SK-N-SH treated with all-trans-retinoic acid at 6 μM for 48 hours (cell line): Measurements from ENCODE around the gene TNN.

Source experiments
- ATAC-seq: fragments of 200-7000 bp; cut with Tn5 transposase; 3 replicates; pipeline ENCODE4 v1.9.1; 2020; ENCODE audit warnings: mild to moderate bottlenecking, moderate library complexity
- ARNTL ChIP-seq: fragments of 450-650 bp; formaldehyde crosslinking; IDR thresholded peaks from 2 replicates; pipeline ENCODE4 v1.5.0; 2020; ENCODE audit warnings: low read depth, mild to moderate bottlenecking, moderate library complexity, borderline replicate concordance
- BACH2 ChIP-seq: fragments of 250-450 bp; sonication (Bioruptor Pico); IDR thresholded peaks from 2 replicates; pipeline ENCODE4 v1.9.0; 2021; ENCODE audit warnings: mild to moderate bottlenecking, borderline replicate concordance
- CREB5 ChIP-seq: fragments of 250-450 bp; sonication (Bioruptor Pico); IDR thresholded peaks from 2 replicates; pipeline ENCODE4 v1.5.1; 2020; ENCODE audit warnings: low read depth, mild to moderate bottlenecking, moderate library complexity
- CSDC2 ChIP-seq: fragments of 250-450 bp; sonication (Bioruptor Pico); IDR thresholded peaks from 2 replicates; pipeline ENCODE4 v1.5.0; 2020; ENCODE audit warnings: mild to moderate bottlenecking, moderate library complexity
- ESRRG ChIP-seq: fragments of 250-450 bp; sonication (Bioruptor Pico); IDR thresholded peaks from 2 replicates; pipeline ENCODE4 v1.6.1; 2021; ENCODE audit warnings: mild to moderate bottlenecking
- ISL1 ChIP-seq: fragments of 250-450 bp; sonication (Bioruptor Pico); IDR thresholded peaks from 2 replicates; pipeline ENCODE4 v2.1.2; 2022; ENCODE audit warnings: mild to moderate bottlenecking, moderate library complexity
- OSR1 ChIP-seq: fragments of 250-450 bp; sonication (Bioruptor Pico); IDR thresholded peaks from 2 replicates; pipeline ENCODE4 v1.8.0; 2022; ENCODE audit warnings: moderate library complexity, mild to moderate bottlenecking, inconsistent platforms
- PPARA ChIP-seq: fragments of 250-450 bp; sonication (Bioruptor Pico); IDR thresholded peaks from 2 replicates; pipeline ENCODE4 v1.5.0; 2020; ENCODE audit warnings: mild to moderate bottlenecking, borderline replicate concordance
- RARB ChIP-seq: fragments of 250-450 bp; sonication (Bioruptor Pico); IDR thresholded peaks from 2 replicates; pipeline ENCODE4 v1.8.0; 2021; ENCODE audit warnings: mild to moderate bottlenecking, moderate library complexity
- SNAI2 ChIP-seq: fragments of 250-450 bp; sonication (Bioruptor Pico); IDR thresholded peaks from 2 replicates; pipeline ENCODE4 v1.5.0; 2020; ENCODE audit warnings: mild to moderate bottlenecking, moderate library complexity
- TCF4 ChIP-seq: fragments of 250-450 bp; sonication (Bioruptor Pico); IDR thresholded peaks from 2 replicates; pipeline ENCODE4 v1.8.0; 2021; ENCODE audit warnings: mild to moderate bottlenecking, moderate library complexity, borderline replicate concordance
- TOX ChIP-seq: fragments of 250-450 bp; sonication (Bioruptor Pico); IDR thresholded peaks from 2 replicates; pipeline ENCODE4 v1.8.0; 2021; ENCODE audit warnings: mild to moderate bottlenecking, moderate library complexity, borderline replicate concordance
- ZC3H10 ChIP-seq: fragments of 250-450 bp; sonication (Bioruptor Pico); IDR thresholded peaks from 2 replicates; pipeline ENCODE4 v1.5.1; 2021; ENCODE audit warnings: mild to moderate bottlenecking, moderate library complexity
- ZFP3 ChIP-seq: fragments of 250-450 bp; sonication (Bioruptor Pico); IDR thresholded peaks from 2 replicates; pipeline ENCODE4 v1.5.0; 2020; ENCODE audit warnings: mild to moderate bottlenecking, moderate library complexity
- ZFP30 ChIP-seq: fragments of 450-650 bp; formaldehyde crosslinking; IDR thresholded peaks from 2 replicates; pipeline ENCODE4 v1.5.0; 2022; ENCODE audit warnings: mild to moderate bottlenecking, moderate library complexity
- ZNF565 ChIP-seq: fragments of 450-650 bp; formaldehyde crosslinking; conservative IDR thresholded peaks from 2 replicates; pipeline ENCODE4 v1.5.0; 2020; ENCODE audit warnings: low read depth, mild to moderate bottlenecking, moderate library complexity
- ZNF8 ChIP-seq: fragments of 450-650 bp; formaldehyde crosslinking; IDR thresholded peaks from 2 replicates; pipeline ENCODE4 v1.5.0; 2020; ENCODE audit warnings: mild to moderate bottlenecking, moderate library complexity
- TF ChIP-seq, protein P1 (sequence below): fragments of 250-450 bp; sonication (Bioruptor Pico); IDR thresholded peaks from 2 replicates; pipeline ENCODE4 v1.8.0; 2020; ENCODE audit warnings: mild to moderate bottlenecking, moderate library complexity, borderline replicate concordance
- TF ChIP-seq, protein P2 (sequence below): fragments of 250-450 bp; sonication (Bioruptor Pico); IDR thresholded peaks from 2 replicates; pipeline ENCODE4 v1.8.0; 2021; ENCODE audit warnings: low read depth, mild to moderate bottlenecking, moderate library complexity, borderline replicate concordance
- TF ChIP-seq, protein P3 (sequence below): fragments of 250-450 bp; sonication (Bioruptor Pico); IDR thresholded peaks from 2 replicates; pipeline ENCODE4 v1.5.0; 2020; ENCODE audit warnings: mild to moderate bottlenecking, moderate library complexity

Gene TNN

DNA sequence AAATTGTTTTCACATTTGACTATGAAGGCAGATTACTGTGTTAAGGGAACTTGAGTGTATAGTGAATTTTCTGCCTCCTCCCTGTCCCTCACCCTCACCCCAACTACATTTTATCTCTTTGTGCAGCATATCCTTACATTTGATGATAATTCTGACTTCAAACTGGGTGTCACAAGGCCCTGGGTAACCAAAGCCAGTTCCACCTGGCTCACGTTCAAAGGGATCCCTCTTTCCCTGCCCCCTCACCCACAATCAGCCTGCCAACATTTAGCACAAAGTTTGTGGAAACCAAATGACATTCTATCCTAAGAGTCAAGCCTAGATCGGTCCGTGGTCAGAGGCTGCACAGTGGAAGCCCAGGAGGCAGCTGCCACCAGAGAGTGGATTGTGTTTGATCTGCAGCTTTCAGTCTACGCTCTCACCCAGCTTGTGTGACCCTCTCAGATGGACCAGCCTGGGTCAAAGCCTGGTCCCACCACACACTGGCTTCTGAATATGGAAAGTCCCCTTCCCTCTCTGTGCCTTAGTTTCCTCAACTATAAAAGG lies 114.6 kb downstream of the TNN start:
- ATAC-seq = no peak
- TF ChIP-seq OSR1 (CRISPR knock-in tag) (no peak), SNAI2 (CRISPR knock-in tag) (no peak), RARB (CRISPR knock-in tag) (no peak), CSDC2 (CRISPR knock-in tag) (no peak), ARNTL (CRISPR knock-in tag) (no peak), ZFP3 (no peak), ZNF8 (no peak), CREB5 (CRISPR knock-in tag) (no peak), ISL1 (CRISPR knock-in tag) (no peak), ESRRG (CRISPR knock-in tag) (no peak), BACH2 (no peak), ZFP30 (CRISPR knock-in tag) (no peak), ZC3H10 (no peak), PPARA (CRISPR knock-in tag) (no peak), TCF4 (CRISPR knock-in tag) (no peak), ZNF565 (CRISPR knock-in tag) (no peak)
- TF ChIP-seq, protein P1, sequence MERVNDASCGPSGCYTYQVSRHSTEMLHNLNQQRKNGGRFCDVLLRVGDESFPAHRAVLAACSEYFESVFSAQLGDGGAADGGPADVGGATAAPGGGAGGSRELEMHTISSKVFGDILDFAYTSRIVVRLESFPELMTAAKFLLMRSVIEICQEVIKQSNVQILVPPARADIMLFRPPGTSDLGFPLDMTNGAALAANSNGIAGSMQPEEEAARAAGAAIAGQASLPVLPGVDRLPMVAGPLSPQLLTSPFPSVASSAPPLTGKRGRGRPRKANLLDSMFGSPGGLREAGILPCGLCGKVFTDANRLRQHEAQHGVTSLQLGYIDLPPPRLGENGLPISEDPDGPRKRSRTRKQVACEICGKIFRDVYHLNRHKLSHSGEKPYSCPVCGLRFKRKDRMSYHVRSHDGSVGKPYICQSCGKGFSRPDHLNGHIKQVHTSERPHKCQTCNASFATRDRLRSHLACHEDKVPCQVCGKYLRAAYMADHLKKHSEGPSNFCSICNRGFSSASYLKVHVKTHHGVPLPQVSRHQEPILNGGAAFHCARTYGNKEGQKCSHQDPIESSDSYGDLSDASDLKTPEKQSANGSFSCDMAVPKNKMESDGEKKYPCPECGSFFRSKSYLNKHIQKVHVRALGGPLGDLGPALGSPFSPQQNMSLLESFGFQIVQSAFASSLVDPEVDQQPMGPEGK (CRISPR knock-in tag) = no peak
- TF ChIP-seq, protein P2, sequence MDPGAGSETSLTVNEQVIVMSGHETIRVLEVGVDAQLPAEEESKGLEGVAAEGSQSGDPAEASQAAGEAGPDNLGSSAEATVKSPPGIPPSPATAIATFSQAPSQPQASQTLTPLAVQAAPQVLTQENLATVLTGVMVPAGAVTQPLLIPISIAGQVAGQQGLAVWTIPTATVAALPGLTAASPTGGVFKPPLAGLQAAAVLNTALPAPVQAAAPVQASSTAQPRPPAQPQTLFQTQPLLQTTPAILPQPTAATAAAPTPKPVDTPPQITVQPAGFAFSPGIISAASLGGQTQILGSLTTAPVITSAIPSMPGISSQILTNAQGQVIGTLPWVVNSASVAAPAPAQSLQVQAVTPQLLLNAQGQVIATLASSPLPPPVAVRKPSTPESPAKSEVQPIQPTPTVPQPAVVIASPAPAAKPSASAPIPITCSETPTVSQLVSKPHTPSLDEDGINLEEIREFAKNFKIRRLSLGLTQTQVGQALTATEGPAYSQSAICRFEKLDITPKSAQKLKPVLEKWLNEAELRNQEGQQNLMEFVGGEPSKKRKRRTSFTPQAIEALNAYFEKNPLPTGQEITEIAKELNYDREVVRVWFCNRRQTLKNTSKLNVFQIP (CRISPR knock-in tag) = no peak

DNA sequence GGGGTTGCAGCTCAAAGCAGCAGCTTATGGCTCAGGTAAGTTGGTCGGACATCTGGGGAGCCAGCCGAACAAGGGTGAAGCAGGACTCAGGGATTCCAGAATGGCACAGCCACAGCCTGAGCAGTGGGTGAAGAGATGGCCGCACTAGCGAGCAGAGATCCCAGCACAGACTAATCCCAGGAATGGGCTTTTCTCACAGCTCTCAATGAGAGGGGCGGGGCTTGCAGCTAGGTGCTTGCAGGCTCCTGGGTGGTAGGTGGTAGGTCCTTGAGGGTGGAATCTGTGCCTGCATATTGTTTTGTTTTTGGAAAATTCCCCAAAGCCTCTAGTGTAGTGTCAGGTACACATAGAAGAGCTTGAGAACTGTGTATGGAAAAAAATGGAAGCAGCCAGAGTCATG lies 116.0 kb downstream of the TNN start:
- ATAC-seq = no peak
- TF ChIP-seq ZNF565 (CRISPR knock-in tag) = no peak
- no peak for TF ChIP-seq ZFP3
- TF ChIP-seq CSDC2 (CRISPR knock-in tag) = no peak
- no peak for TF ChIP-seq ARNTL (CRISPR knock-in tag)
- TF ChIP-seq BACH2 = no peak
- no peak for TF ChIP-seq OSR1 (CRISPR knock-in tag)
- TF ChIP-seq, protein P2 (CRISPR knock-in tag) = no peak
- TF ChIP-seq, protein P1 (CRISPR knock-in tag) = no peak
- TF ChIP-seq TOX (CRISPR knock-in tag) = no peak
- TF ChIP-seq, protein P3, sequence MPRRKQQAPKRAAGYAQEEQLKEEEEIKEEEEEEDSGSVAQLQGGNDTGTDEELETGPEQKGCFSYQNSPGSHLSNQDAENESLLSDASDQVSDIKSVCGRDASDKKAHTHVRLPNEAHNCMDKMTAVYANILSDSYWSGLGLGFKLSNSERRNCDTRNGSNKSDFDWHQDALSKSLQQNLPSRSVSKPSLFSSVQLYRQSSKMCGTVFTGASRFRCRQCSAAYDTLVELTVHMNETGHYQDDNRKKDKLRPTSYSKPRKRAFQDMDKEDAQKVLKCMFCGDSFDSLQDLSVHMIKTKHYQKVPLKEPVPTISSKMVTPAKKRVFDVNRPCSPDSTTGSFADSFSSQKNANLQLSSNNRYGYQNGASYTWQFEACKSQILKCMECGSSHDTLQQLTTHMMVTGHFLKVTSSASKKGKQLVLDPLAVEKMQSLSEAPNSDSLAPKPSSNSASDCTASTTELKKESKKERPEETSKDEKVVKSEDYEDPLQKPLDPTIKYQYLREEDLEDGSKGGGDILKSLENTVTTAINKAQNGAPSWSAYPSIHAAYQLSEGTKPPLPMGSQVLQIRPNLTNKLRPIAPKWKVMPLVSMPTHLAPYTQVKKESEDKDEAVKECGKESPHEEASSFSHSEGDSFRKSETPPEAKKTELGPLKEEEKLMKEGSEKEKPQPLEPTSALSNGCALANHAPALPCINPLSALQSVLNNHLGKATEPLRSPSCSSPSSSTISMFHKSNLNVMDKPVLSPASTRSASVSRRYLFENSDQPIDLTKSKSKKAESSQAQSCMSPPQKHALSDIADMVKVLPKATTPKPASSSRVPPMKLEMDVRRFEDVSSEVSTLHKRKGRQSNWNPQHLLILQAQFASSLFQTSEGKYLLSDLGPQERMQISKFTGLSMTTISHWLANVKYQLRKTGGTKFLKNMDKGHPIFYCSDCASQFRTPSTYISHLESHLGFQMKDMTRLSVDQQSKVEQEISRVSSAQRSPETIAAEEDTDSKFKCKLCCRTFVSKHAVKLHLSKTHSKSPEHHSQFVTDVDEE = no peak
- TF ChIP-seq ESRRG (CRISPR knock-in tag) = no peak
- no peak for TF ChIP-seq PPARA (CRISPR knock-in tag)
- TF ChIP-seq RARB (CRISPR knock-in tag) = no peak
- TF ChIP-seq, all 23 proteins: peak for 0
